ENCODE results near the gene CADM1.

DNA sequence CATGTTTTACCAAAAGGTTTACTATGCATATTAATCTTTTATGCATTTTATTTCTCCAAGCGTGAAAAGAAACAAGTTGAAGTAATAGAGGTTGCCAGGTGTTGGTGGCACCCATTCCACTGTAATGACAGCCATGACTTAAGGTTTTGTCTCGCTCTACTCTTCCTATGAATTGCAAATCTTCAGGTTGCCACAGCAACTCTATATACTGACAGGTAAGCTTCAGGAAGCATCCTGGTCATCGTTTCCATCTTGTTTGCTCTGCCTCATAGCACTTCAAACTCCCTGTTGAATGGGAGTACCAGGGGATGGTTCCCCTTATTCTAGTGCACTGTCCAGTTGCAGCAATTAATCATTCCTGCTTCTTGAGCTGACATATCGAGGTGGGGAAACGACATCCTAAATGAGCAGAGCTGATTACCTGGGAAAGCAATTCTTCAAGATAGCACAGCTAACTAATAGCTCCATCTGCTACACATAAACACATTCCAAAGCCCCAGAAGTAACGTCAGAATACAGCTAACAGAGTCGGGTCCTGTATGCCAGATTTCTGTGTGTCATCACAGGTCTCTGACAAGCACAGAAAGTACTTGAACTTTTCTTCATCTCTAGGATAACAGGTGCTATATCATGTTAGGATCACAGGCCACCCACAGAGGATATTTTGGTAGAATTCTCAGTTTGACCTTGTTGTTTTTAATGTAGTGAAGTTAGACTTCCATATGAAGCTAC lies 80.3 kb downstream of the CADM1 start:
- no peak for TF ChIP-seq POLR2A (IDR thresholded peaks at IDR 0.05)
- TF ChIP-seq, protein P1, sequence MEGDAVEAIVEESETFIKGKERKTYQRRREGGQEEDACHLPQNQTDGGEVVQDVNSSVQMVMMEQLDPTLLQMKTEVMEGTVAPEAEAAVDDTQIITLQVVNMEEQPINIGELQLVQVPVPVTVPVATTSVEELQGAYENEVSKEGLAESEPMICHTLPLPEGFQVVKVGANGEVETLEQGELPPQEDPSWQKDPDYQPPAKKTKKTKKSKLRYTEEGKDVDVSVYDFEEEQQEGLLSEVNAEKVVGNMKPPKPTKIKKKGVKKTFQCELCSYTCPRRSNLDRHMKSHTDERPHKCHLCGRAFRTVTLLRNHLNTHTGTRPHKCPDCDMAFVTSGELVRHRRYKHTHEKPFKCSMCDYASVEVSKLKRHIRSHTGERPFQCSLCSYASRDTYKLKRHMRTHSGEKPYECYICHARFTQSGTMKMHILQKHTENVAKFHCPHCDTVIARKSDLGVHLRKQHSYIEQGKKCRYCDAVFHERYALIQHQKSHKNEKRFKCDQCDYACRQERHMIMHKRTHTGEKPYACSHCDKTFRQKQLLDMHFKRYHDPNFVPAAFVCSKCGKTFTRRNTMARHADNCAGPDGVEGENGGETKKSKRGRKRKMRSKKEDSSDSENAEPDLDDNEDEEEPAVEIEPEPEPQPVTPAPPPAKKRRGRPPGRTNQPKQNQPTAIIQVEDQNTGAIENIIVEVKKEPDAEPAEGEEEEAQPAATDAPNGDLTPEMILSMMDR (IDR thresholded peaks at IDR 0.05) = no peak

All from right lobe of liver (tissue), 4 donors.